ENCODE data around the gene ANGEL1.

DNA sequence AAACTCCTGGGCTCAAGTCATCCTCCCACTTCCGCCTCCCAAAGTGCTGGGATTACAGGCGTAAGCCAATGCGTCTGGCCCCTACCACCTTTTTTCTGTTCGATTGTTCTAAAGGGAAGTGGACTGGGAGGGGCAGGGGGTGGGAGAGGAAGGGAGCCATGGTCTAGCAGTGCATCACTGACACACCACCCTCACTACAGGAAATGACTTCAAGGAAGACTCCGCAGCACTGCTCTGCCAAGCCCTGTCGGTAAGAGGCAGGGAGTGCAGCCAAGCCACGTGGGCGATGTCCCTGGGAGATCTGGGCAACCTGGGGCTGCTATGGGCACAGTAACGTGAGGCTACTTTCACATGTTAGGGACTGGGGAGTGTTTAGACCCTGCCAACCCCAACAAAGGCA lies 31.5 kb upstream of the ANGEL1 start:
- TF ChIP-seq GATA2 (IDR thresholded peaks at IDR 0.05; ENCODE audit: low read depth, low read length) = no peak
- no peak for TF ChIP-seq GATA3 (IDR thresholded peaks at IDR 0.05; ENCODE audit: low read depth, low read length)

Measured in SH-SY5Y (cell line).